ENCODE results near the gene DCLK1. TPM values are rescaled to one million over a fixed set of nuclear protein-coding genes. Genes with fewer than 3 reads are reported as not detected.

The DCLK1 gene
- total RNA-seq, 1 experiment from 2014 or later: not detected

GRCh38 chr13:35732565-35732964 is 398.6 kb downstream of the DCLK1 start:
- no peaks in the 10 kb centered on the region for H3K9me3 ChIP-seq (ENCODE audit: low read length)
- no peaks in the 10 kb centered on the region for H3K9me2 ChIP-seq (replicated peaks; ENCODE audit: insufficient read depth, low read length)
- H3K4me1 ChIP-seq (ENCODE audit: low read length): no peaks in the 10 kb centered on the region
- H3K4me2 ChIP-seq (ENCODE audit: low read depth, low read length, poor library complexity, severe bottlenecking): no peak overlapping the region
- H3K36me3 ChIP-seq (ENCODE audit: insufficient read depth, low read length): no peaks in the 10 kb centered on the region
- no peaks in the 10 kb centered on the region for H3K27me3 ChIP-seq (ENCODE audit: low read length)
- H3K27ac ChIP-seq (ENCODE audit: low read length): no peak overlapping the region
- no peak overlapping the region for H3K4me3 ChIP-seq (ENCODE audit: low read length)
- no peaks in the 10 kb centered on the region for H3K79me2 ChIP-seq (ENCODE audit: low read length)
- H3K9ac ChIP-seq (ENCODE audit: low read length): no peak overlapping the region
- H2AFZ ChIP-seq (ENCODE audit: low read length): no peak overlapping the region
- DNase-seq: no peak
- no peaks in the 10 kb centered on the region for H4K20me1 ChIP-seq (ENCODE audit: insufficient read depth, low read depth, low read length)

- H3K36me3 ChIP-seq (ENCODE audit: insufficient read depth, low read length): no peaks in the 10 kb centered on the region
- H3K4me1 ChIP-seq (ENCODE audit: low read length): no peaks in the 10 kb centered on the region
- H4K20me1 ChIP-seq (ENCODE audit: insufficient read depth, low read depth, low read length): no peaks in the 10 kb centered on the region
- no peak overlapping the region for H2AFZ ChIP-seq (ENCODE audit: low read length)
- no peak overlapping the region for H3K4me2 ChIP-seq (ENCODE audit: low read depth, low read length, poor library complexity, severe bottlenecking)
- H3K9me3 ChIP-seq (ENCODE audit: low read length): no peaks in the 10 kb centered on the region
- no peaks in the 10 kb centered on the region for H3K27me3 ChIP-seq (ENCODE audit: low read length)
- no peaks in the 10 kb centered on the region for H3K9me2 ChIP-seq (replicated peaks; ENCODE audit: insufficient read depth, low read length)
- DNase-seq: no peak
- H3K79me2 ChIP-seq (ENCODE audit: low read length): no peaks in the 10 kb centered on the region
- no peak overlapping the region for H3K27ac ChIP-seq (ENCODE audit: low read length)
- H3K9ac ChIP-seq (ENCODE audit: low read length): no peak overlapping the region
- no peak overlapping the region for H3K4me3 ChIP-seq (ENCODE audit: low read length)
Observed at GRCh38 chr13:35731471-35731870, 399.7 kb downstream of the DCLK1 start.

GRCh38 chr13:35729926-35730627 is 401.1 kb downstream of the DCLK1 start:
- no peaks in the 10 kb centered on the region for H3K27me3 ChIP-seq (ENCODE audit: low read length)
- no peak overlapping the region for H3K4me3 ChIP-seq (ENCODE audit: low read length)
- no peaks in the 10 kb centered on the region for H3K4me1 ChIP-seq (ENCODE audit: low read length)
- no peaks in the 10 kb centered on the region for H3K79me2 ChIP-seq (ENCODE audit: low read length)
- no peaks in the 10 kb centered on the region for H3K36me3 ChIP-seq (ENCODE audit: insufficient read depth, low read length)
- no peak overlapping the region for H2AFZ ChIP-seq (ENCODE audit: low read length)
- H3K4me2 ChIP-seq (ENCODE audit: low read depth, low read length, poor library complexity, severe bottlenecking): no peak overlapping the region
- no peaks in the 10 kb centered on the region for H4K20me1 ChIP-seq (ENCODE audit: insufficient read depth, low read depth, low read length)
- H3K9me3 ChIP-seq (ENCODE audit: low read length): no peaks in the 10 kb centered on the region
- no peak for DNase-seq
- H3K9me2 ChIP-seq (replicated peaks; ENCODE audit: insufficient read depth, low read length): no peaks in the 10 kb centered on the region
- no peak overlapping the region for H3K27ac ChIP-seq (ENCODE audit: low read length)
- H3K9ac ChIP-seq (ENCODE audit: low read length): no peak overlapping the region

DNA sequence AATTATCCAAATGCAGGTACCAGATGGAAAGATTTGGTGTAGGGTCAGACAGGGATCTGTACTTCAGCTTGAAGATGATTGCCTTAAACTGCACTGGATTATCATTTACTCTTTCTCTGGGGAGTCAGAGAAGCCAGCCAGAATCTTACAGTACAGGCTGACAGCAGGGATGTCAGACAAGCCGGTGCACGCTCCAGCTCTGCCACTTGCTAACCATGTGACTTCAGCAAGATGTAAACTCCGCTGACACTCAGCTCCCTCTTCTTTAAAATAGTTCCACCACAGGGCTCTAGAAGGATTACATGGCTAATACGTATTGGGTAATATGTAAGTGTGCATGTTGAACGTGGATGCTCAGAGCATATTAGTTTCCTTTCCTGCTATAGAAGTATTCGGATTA is 403.3 kb downstream of the DCLK1 start:
- no peak overlapping the region for H3K4me2 ChIP-seq (ENCODE audit: low read depth, low read length, poor library complexity, severe bottlenecking)
- H4K20me1 ChIP-seq (ENCODE audit: insufficient read depth, low read depth, low read length): no peaks in the 10 kb centered on the region
- no peak overlapping the region for H3K4me3 ChIP-seq (ENCODE audit: low read length)
- H2AFZ ChIP-seq (ENCODE audit: low read length): no peak overlapping the region
- no peaks in the 10 kb centered on the region for H3K4me1 ChIP-seq (ENCODE audit: low read length)
- no peaks in the 10 kb centered on the region for H3K79me2 ChIP-seq (ENCODE audit: low read length)
- no peak overlapping the region for H3K27ac ChIP-seq (ENCODE audit: low read length)
- H3K27me3 ChIP-seq (ENCODE audit: low read length): no peaks in the 10 kb centered on the region
- H3K9me2 ChIP-seq (replicated peaks; ENCODE audit: insufficient read depth, low read length): no peaks in the 10 kb centered on the region
- H3K36me3 ChIP-seq (ENCODE audit: insufficient read depth, low read length): no peaks in the 10 kb centered on the region
- H3K9me3 ChIP-seq (ENCODE audit: low read length): no peaks in the 10 kb centered on the region
- DNase-seq: no peak
- H3K9ac ChIP-seq (ENCODE audit: low read length): no peak overlapping the region

- Histone ChIP-seq H3K79me2 (ENCODE audit: low read length) (no peaks in the 10 kb centered on the region), H3K36me3 (ENCODE audit: insufficient read depth, low read length) (no peaks in the 10 kb centered on the region), H3K27ac (ENCODE audit: low read length) (no peak overlapping the region), H3K9me3 (ENCODE audit: low read length) (no peaks in the 10 kb centered on the region), H3K9ac (ENCODE audit: low read length) (no peak overlapping the region), H3K4me1 (ENCODE audit: low read length) (no peaks in the 10 kb centered on the region), H3K4me2 (ENCODE audit: low read depth, low read length, poor library complexity, severe bottlenecking) (no peak overlapping the region), H3K9me2 (replicated peaks; ENCODE audit: insufficient read depth, low read length) (no peaks in the 10 kb centered on the region), H2AFZ (ENCODE audit: low read length) (no peak overlapping the region), H3K27me3 (ENCODE audit: low read length) (no peaks in the 10 kb centered on the region), H3K4me3 (ENCODE audit: low read length) (no peak overlapping the region), H4K20me1 (ENCODE audit: insufficient read depth, low read depth, low read length) (no peaks in the 10 kb centered on the region)
- DNase-seq: no peak
Observed at GRCh38 chr13:35724446-35724845, 406.7 kb downstream of the DCLK1 start.

DNA sequence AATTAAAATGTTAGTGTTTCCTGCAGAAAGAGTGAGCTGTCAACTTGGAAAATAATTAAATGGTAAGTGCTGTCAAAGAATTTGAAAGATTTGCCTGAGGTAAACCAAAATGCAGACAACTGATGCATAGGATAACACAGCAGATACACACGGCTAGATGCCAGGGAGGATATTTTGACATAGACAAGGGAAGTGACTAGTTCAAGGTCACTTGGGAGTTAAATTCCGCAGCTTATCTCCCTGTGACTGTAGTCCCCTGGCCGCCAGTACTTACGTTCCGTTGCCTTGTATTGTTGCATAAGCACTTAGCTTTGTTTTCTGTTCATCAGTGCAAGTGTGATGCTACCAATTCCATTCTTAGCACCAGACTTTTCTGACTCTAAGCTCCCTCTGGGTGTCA is 407.4 kb downstream of the DCLK1 start:
- no peak overlapping the region for H3K9ac ChIP-seq (ENCODE audit: low read length)
- no peaks in the 10 kb centered on the region for H3K9me2 ChIP-seq (replicated peaks; ENCODE audit: insufficient read depth, low read length)
- no peak overlapping the region for H2AFZ ChIP-seq (ENCODE audit: low read length)
- no peaks in the 10 kb centered on the region for H3K27me3 ChIP-seq (ENCODE audit: low read length)
- no peak overlapping the region for H3K4me2 ChIP-seq (ENCODE audit: low read depth, low read length, poor library complexity, severe bottlenecking)
- no peaks in the 10 kb centered on the region for H3K79me2 ChIP-seq (ENCODE audit: low read length)
- no peaks in the 10 kb centered on the region for H3K4me1 ChIP-seq (ENCODE audit: low read length)
- H3K9me3 ChIP-seq (ENCODE audit: low read length): no peaks in the 10 kb centered on the region
- H3K4me3 ChIP-seq (ENCODE audit: low read length): no peak overlapping the region
- H3K36me3 ChIP-seq (ENCODE audit: insufficient read depth, low read length): no peaks in the 10 kb centered on the region
- H3K27ac ChIP-seq (ENCODE audit: low read length): no peak overlapping the region
- DNase-seq: no peak
- no peaks in the 10 kb centered on the region for H4K20me1 ChIP-seq (ENCODE audit: insufficient read depth, low read depth, low read length)

GRCh38 chr13:35723053-35723461 is 408.1 kb downstream of the DCLK1 start:
- Histone ChIP-seq H3K9me3 (ENCODE audit: low read length) (no peaks in the 10 kb centered on the region), H3K36me3 (ENCODE audit: insufficient read depth, low read length) (no peaks in the 10 kb centered on the region), H3K4me1 (ENCODE audit: low read length) (no peaks in the 10 kb centered on the region), H3K9ac (ENCODE audit: low read length) (no peak overlapping the region), H2AFZ (ENCODE audit: low read length) (no peak overlapping the region), H3K9me2 (replicated peaks; ENCODE audit: insufficient read depth, low read length) (no peaks in the 10 kb centered on the region), H3K79me2 (ENCODE audit: low read length) (no peaks in the 10 kb centered on the region), H3K27me3 (ENCODE audit: low read length) (no peaks in the 10 kb centered on the region), H4K20me1 (ENCODE audit: insufficient read depth, low read depth, low read length) (no peaks in the 10 kb centered on the region), H3K27ac (ENCODE audit: low read length) (no peak overlapping the region), H3K4me2 (ENCODE audit: low read depth, low read length, poor library complexity, severe bottlenecking) (no peak overlapping the region), H3K4me3 (ENCODE audit: low read length) (no peak overlapping the region)
- no peak for DNase-seq

GRCh38 chr13:35722458-35723052 is 408.6 kb downstream of the DCLK1 start:
- Histone ChIP-seq H3K4me3 (ENCODE audit: low read length) (no peak overlapping the region), H3K79me2 (ENCODE audit: low read length) (no peaks in the 10 kb centered on the region), H3K9me3 (ENCODE audit: low read length) (no peaks in the 10 kb centered on the region), H3K9me2 (replicated peaks; ENCODE audit: insufficient read depth, low read length) (no peaks in the 10 kb centered on the region), H3K27me3 (ENCODE audit: low read length) (no peaks in the 10 kb centered on the region), H2AFZ (ENCODE audit: low read length) (no peak overlapping the region), H3K4me1 (ENCODE audit: low read length) (no peaks in the 10 kb centered on the region), H3K36me3 (ENCODE audit: insufficient read depth, low read length) (no peaks in the 10 kb centered on the region), H3K27ac (ENCODE audit: low read length) (no peak overlapping the region), H4K20me1 (ENCODE audit: insufficient read depth, low read depth, low read length) (no peaks in the 10 kb centered on the region), H3K4me2 (ENCODE audit: low read depth, low read length, poor library complexity, severe bottlenecking) (no peak overlapping the region), H3K9ac (ENCODE audit: low read length) (no peak overlapping the region)
- DNase-seq: no peak

All from Karpas-422 (cell line).